ENCODE data around the gene ARHGAP25.

GRCh38 chr2:68846091-68846490, 111.5 kb downstream of the ARHGAP25 start:
- TF ChIP-seq CTCF (IDR thresholded peaks at IDR 0.05; ENCODE audit: low read depth, low read length, poor library complexity, severe bottlenecking) (no peak), EZH2phosphoT487 (IDR thresholded peaks at IDR 0.05; ENCODE audit: borderline replicate concordance, low read length) (no peak)
